Erythroblast (primary cell): ENCODE results near the gene CPD.
A peak's percentile ranks its signal among the peaks of the same experiment; 100 is the strongest.
"Not testable (repeated sequence)": the region's sequence is repeated elsewhere in the genome, so short reads cannot be mapped to it uniquely, and the experiment has no call there.

Experiments
- DNase-seq, 2 experiments: peaks; one replicate each; lab custom pipeline; 2025; lab: John Stamatoyannopoulos, UW
- GATA1 ChIP-seq: IDR thresholded peaks from 2 replicates; pipeline ENCODE4 v1.6.1; 2011; ENCODE audit warnings: low read depth, mild to moderate bottlenecking, control low read depth, low read length, moderate library complexity
- POLR2A ChIP-seq: IDR thresholded peaks from 2 replicates; pipeline ENCODE4 v1.6.1; 2011; ENCODE audit warnings: mild to moderate bottlenecking, low read length

CPD gene

DNA sequence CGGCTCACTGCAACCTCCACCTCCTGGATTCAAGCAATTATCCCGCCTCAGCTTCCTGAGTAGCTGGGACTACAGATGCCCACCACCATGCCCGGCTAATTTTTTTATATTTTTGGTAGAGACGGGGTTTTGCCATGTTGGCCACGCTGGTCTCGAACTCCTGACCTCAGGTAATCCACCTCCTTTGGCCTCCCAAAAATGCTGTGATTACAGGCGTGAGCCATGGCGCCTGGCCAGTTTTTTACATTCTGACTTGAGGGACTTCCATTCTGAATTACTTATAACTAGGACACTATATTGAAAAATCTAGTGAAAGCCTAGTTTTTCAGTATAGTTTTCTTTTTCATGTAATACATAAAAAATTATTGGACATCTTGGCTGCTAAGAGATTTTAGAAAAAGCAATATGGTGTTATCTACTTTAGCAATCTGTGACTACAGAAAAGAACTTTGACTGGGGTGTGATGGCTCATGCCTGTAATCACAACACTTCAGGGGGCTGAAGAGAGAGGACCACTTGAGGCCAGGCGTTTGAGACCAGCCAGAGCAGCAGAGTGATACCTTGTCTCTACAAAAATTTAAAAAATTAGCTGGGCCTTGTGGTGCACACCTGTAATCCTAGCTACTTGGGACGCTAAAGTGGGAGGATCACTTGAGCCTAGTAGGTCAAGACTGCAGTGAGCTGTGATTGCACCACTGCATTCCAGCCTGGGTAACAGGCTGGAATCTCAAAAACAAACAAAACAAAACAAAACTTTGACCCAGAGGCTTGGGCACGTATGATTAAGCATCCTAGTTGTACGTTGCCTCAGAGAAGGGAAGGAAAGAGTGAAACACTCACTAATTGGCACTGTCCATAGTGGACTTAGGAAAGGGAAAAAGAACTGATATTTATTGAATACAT, 71.6 kb downstream of the CPD start:
- no peak for DNase-seq
- TF ChIP-seq GATA1, result no peak

DNA sequence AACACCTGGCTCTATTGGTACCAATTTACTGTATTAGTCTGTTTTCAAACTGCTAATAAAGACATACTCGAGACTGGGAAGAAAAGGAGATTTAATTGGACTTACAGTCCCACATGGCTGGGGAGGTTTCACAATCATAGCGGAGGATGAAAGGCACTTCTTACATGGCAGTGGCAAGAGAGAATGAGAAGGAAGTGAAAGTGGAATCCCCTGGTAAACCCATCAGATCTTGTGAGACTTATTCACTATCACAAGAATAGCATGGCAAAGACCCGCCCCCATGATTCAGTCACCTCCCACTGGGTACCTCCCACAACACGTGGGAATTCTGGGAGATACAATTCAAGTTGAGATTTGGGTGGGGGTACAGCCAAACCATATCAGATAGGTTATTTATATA, 75.9 kb downstream of the CPD start:
- no peak for DNase-seq

DNA sequence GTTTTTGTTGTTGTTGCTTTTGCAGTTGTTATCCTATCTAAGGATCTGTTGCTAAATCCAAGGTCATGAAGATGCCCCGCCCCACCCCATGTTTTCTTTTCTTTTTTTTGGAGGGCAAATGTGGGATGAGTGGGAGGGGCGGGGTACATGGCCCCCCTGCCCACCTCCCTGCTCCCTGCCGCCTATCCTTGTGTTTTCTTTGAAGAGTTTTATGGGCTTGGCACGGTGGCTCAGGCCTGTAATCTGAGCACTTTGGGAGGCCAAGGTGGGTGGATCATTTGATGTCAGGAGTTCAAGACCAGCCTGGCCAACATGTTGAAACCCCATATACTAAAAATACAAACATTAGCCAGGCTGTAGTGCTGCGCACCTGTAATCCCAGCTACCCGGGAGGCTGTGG, 79.6 kb downstream of the CPD start:
- TF ChIP-seq GATA1 (no peak), POLR2A (no peak)
- no peak for DNase-seq

More for the DNA sequence above, 75.9 kb downstream of the CPD start:
- TF ChIP-seq POLR2A (no peak), GATA1 (no peak)

DNA sequence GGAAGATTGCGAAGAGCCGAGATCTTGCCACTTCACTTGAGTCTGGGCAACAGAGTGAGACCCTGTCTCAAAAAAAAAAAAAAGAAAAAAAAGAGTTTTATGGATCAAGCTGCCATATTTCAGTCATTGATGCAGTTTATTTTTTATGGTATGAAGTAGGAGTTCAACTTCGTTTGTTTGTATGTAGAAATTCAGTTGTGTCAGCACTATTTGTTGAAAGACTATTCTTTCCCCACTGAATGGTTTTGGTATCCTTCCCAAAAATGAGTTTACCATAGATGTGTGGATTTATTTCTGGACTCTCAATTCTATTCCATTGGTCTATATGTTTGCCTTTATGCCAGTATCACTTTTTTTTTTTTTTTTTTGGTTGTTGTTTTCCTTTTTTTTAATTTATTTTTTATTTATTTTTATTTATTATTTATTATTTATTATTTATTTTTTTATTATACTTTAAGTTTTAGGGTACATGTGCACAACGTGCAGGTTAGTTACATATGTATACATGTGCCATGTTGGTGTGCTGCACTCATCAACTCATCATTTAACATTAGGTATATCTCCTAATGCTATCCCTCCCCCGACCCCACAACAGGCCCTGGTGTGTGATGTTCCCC, 80.2 kb downstream of the CPD start:
- not testable (repeated sequence) for DNase-seq

DNA sequence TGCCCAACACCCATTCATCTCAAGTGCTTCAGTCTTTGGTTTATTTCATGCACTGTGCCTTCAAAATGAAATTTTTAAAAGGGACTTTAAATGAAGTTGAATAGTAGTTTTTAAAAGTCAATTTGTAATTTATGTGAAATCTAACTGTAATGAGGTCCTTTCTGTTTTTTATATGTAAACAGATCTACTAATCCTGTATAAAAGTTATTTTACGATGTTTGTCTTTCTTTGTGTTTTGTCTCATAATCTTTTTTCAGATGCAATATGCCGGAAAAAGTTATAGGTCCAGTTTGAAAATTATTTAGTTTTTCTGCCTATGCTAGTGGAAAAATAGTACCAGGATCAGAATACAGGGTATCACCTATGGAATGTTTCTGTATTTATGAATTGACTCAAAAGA, 89.7 kb downstream of the CPD start:
- DNase-seq, result no peak
- TF ChIP-seq GATA1 (no peak), POLR2A (no peak)

DNA sequence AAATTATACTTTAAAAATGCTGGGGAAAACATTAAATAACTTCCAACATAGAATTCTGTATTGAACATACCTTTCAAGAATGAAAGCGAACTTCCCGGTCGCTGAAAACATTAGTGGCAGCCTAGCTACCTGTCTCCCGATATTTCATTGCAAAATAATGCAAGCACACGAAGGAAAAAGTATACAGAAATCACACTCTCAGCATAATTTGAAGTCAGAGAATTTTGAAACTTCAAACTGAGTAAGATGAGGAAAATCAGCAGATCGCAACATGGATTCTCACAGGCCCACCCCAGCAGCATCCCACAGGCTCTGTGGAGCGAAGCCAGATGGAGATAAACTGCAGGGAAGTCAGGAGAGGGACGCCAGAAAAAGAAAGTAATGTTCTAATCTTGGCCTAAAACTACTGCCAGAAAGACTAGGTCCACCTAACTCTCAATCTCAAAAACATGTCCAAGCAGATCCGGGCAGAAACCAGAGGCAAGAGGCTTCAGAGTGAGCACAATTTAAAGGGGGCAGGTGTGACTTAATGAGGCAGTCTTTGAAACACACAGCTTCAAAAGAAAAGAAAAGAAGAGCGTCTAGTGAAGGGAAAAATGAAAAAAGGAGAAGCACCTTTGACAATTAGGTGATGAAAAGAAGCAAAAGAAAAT, 93.6 kb downstream of the CPD start:
- TF ChIP-seq GATA1 (no peak), POLR2A (no peak)

DNA sequence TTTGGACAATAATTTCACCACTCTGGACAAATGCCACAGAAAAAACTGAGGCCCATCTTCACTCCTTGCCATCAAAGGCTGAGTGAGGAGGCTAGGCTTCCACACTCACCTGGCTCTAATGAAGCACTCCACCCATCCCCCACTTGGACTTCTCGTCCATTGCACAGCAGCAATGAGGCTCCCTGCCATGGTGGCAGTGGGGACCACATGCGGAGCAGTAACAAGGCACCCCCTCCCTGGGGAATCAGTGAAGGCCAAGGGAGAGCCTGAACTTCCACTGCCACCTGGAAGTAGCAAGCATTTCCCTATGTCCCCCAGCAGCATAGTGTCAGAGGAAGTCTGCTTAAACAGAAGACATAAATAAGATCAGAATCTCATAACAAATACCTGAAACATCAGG, 96.5 kb downstream of the CPD start:
- no peak for DNase-seq
- TF ChIP-seq POLR2A, result no peak
- TF ChIP-seq GATA1, result no peak

More for the DNA sequence above, 93.6 kb downstream of the CPD start:
- DNase-seq, result no peak

DNA sequence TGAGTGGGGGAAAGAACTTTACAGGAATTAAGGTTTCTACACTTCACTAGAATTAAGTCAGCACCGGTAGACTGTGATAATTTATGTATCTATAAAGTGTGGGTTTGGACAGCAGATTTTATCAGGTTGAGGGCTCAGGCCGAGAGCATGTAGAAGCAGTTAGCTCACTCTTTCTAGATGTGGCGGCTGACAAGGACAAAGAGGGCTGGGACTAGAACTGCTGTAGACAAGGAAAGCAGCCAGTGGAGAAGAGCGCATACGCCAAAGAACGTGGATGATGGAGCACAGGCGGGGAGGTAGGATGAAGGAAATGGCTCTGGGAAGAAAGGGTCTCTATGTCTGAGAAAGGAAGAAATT, 98.0 kb downstream of the CPD start:
- no peak for TF ChIP-seq GATA1
- no peak for TF ChIP-seq POLR2A
- peak; percentile 64 to 67 for DNase-seq

DNA sequence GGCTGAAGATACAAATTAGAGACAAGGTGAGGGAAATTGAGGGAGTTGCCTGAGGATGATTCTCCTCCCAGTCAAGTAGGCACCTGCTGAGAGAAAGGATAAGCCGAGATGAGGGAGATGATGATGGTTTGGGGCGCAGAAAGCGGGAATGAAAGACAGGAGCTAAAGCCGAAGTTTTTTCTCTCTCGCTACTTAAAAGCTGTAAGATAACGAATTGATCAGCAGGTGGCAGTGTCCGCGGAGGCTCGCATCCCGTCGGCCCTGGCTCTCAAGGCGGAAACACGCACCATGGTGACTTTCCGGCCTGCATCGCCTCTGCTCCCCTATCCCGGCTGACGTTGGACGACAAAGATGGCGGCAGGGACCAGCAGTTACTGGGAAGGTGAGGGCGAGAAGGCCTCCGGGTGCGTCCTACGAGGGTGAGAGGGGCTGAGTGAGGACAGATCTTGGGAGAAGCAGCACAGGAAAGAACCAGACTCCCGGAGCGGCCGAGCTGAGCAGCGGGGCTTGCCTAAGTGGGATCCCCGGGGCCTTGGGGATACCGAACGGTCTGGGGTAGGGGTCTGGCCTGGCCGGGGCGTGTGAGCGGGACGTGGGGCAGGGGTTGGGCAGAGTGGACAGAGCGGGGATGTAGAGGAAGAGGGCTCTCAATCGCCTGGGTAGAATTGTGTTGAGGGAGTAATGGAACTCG, 98.5 kb downstream of the CPD start, which contains the start of gene GOSR1:
Gene GOSR1, plus strand, starts transcription at position 326 of the 691 bp plus-strand sequence. Its CDS starts 26 bp downstream, at position 352.
- peak; percentile 97 for DNase-seq
- TF ChIP-seq POLR2A, result peak; percentile 93
- TF ChIP-seq GATA1, result no peak

DNA sequence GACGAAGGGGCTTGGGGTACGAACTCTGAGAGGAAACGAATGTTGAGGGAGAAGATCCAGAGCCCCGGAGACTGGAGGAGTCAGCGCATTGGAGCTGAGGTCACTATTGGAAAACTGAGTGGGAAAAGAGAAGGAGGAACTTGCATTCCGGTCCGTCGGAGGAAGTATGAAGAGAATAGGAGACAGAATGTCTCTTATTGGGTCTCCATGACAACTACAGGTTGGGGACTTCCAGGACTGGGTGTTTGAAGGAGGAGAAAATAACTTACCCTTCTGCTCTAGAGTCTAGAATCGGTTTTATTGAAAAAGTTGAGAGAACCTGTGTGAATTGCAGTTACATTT, 99.0 kb downstream of the CPD start:
- TF ChIP-seq POLR2A, result no peak
- no peak for TF ChIP-seq GATA1
- peak in 1 of 2 experiments; percentile 50 for DNase-seq

DNA sequence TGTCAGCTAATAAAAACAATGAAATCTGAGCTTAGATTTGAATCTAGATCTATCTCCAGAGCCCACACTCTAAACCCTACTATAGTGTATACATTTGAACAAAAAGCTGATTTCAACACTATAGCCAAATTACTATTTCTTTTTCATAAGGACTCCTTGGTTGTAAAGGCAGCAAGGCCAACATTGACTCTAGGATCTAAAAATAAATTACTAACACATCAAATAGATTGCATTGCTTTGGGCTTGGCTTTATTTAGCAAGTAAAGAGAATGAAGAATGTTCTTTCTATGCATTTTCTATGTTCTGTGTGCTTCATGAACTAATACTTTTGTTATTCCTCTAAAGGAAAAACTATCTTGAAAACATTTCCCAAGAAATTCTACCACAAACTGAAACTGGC, 103.8 kb downstream of the CPD start:
- no peak for TF ChIP-seq GATA1
- TF ChIP-seq POLR2A, result no peak
- no peak for DNase-seq

DNA sequence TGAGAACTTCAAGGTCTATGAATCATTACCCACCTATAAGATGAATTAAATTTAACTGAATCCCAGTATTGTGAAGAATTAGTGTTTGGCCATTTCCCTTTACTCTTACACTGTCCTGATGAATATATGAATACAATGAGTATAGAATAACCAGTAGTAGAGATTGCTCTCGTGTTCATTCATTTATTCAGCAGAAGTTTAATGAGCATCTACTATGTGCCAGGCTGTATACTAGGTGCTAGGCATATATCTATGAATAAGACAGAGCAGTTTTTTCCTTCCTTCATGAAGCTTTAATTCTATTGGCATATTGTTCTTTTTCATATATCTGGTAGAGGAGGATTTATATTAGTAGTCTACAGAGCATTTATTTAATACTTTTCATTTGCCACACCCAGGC, 104.4 kb downstream of the CPD start:
- no peak for TF ChIP-seq GATA1
- no peak for TF ChIP-seq POLR2A
- no peak for DNase-seq

DNA sequence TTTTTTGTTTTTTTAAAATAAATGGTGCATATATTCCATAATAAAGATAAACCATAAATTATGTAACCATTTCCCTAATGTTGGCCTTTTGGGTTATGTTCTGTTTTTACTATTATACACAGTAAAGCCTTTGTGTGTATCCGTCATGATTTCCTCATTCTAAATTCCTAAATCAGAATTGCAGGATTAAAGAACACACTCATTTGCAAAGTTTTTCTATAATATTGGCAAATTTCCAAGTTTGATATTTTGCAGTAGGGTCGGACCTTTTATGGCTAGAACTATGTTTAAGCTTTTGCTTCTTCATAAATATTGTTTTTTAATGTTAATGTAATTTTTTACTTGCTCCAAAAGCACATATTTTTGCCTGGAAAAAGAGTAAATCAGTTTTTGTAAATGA, 115.1 kb downstream of the CPD start:
- no peak for DNase-seq
- no peak for TF ChIP-seq GATA1
- no peak for TF ChIP-seq POLR2A

DNA sequence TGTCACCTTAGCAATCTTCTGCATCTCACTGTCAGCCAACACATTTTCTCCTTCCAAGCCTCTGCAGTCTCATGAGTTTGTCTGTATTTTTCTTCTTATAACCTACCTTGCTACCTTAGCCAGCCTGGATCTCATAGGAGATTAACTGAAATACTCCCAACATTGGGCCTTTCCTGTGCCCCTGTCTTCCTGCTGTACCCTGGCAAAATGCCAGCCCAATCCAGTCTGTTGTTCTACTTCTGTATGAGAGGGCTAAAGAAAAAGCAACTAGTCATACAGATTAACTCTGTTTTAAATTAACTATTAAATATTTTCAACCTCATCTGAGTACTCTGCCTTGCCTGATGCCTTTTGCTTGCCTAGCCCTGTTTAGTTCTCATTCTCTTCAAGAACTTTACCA, 116.9 kb downstream of the CPD start:
- DNase-seq, result peak in 1 of 2 experiments; percentile 9
- TF ChIP-seq POLR2A (no peak), GATA1 (no peak)

DNA sequence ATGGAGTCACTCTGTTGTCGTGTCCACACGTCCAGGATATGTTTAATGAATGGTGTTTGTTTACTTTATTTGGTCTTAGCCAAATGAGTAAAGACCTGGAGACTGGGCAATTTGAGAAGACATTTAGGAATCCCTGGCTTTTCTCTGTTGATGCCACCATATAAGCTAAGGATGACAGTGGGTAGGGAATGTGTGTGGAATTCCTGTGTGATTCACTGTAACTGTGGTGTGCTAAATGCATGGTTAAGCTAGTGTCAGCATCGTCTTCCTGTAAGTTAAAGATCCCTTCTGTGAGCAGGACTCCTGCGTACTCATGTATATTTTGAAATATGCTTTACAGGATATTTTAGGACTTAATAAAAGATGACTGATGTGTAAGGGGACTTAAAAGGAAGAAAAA, 124.8 kb downstream of the CPD start:
- no peak for DNase-seq
- TF ChIP-seq POLR2A, result no peak
- TF ChIP-seq GATA1, result no peak
